Bronchial epithelial cell (primary cell): Measurements from ENCODE around the gene RCAN3. TPM values are rescaled to one million over a fixed set of nuclear protein-coding genes. Genes with fewer than 3 reads are reported as not detected.
A peak's percentile ranks its signal among the peaks of the same experiment; 100 is the strongest.

Experiments used
- DNase-seq: peaks from one replicate; pipeline ENCODE4 v3.0.0-alpha.2; 2010; ENCODE audit warnings: low read depth
- FAIRE-seq: peaks from 2 replicates; lab custom pipeline; 2011; peaks lifted over from hg19 to GRCh38; lab: Jason Lieb, UNC
- H3K27me3 ChIP-seq: 2 replicates; pipeline ENCODE4 v1.5.1; 2011; ENCODE audit warnings: low read length; ENCODE audit not compliant: control insufficient read depth, insufficient read depth
- H3K36me3 ChIP-seq: 2 replicates; pipeline ENCODE4 v1.5.1; 2011; ENCODE audit warnings: low read length; ENCODE audit not compliant: control insufficient read depth, insufficient read depth
- H3K4me3 ChIP-seq: 2 replicates; pipeline ENCODE4 v1.5.1; 2011; ENCODE audit warnings: mild to moderate bottlenecking, low read depth, low read length, control low read depth
- total RNA-seq: library from RNA; depleted of rRNA; stranded (reverse); fragments of >200 nt; gene quantifications from 2 replicates; pipeline ENCODE4 v1.2.1, GENCODE V29; 2014
- TF ChIP-seq, protein P1 (sequence below): IDR thresholded peaks from 2 replicates; pipeline ENCODE4 v1.5.1; 2011; ENCODE audit warnings: mild to moderate bottlenecking, moderate library complexity, low read length, control low read depth, inconsistent platforms; ENCODE audit not compliant: insufficient read depth, severe bottlenecking

Gene RCAN3
- total RNA-seq, 1 donor from 2014 or later = 12.1 TPM

DNA sequence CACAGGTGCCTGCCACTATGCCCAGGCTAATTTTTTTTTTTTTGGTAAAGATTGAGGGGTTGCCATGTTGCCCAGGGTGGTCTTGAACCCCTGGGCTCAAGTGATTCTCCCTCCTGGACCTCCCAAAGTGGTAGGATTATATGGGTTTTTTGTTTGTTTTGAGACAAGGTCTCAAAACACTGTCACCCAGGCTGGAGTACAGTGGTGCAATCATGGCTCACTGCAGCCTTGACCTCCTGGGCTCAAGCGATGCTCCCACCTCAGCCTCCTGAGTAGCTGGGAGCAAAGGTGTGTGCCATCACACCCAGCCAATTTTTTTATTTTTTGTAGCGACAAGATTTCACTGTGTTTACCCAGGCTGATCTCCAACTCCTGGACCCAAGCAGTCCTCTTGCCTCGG lies 8.9 kb upstream of the RCAN3 start:
- Histone ChIP-seq H3K4me3 (no peak overlapping the region), H3K27me3 (no peaks in the 10 kb centered on the region), H3K36me3 (no peaks in the 10 kb centered on the region)
- no peak for FAIRE-seq
- no peak for DNase-seq
- TF ChIP-seq, protein P1, sequence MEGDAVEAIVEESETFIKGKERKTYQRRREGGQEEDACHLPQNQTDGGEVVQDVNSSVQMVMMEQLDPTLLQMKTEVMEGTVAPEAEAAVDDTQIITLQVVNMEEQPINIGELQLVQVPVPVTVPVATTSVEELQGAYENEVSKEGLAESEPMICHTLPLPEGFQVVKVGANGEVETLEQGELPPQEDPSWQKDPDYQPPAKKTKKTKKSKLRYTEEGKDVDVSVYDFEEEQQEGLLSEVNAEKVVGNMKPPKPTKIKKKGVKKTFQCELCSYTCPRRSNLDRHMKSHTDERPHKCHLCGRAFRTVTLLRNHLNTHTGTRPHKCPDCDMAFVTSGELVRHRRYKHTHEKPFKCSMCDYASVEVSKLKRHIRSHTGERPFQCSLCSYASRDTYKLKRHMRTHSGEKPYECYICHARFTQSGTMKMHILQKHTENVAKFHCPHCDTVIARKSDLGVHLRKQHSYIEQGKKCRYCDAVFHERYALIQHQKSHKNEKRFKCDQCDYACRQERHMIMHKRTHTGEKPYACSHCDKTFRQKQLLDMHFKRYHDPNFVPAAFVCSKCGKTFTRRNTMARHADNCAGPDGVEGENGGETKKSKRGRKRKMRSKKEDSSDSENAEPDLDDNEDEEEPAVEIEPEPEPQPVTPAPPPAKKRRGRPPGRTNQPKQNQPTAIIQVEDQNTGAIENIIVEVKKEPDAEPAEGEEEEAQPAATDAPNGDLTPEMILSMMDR = no peak

DNA sequence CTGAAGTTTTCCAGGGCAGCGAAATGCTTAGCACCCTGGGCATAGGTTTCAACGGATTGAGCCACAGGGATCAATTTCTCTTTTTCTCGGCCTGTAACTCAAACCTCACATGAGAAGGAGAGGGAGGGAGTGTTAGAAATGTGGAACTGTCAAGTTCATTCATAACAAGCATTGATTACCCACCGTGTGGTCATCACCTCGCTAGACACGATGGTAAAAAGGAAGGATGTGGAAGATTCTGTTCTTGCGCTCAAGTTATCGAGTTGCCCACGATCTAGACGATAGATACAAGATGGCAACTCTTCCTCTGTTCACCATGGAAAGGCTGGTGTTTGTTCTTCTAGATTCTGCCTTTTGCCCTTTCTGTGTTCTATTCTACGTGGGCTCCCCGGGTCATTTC lies 4.0 kb upstream of the RCAN3 start:
- TF ChIP-seq, protein P1 = no peak
- Histone ChIP-seq H3K27me3 (no peaks in the 10 kb centered on the region), H3K4me3 (no peak overlapping the region), H3K36me3 (no peaks in the 10 kb centered on the region)
- DNase-seq (no peak), FAIRE-seq (peak; percentile 23)

DNA sequence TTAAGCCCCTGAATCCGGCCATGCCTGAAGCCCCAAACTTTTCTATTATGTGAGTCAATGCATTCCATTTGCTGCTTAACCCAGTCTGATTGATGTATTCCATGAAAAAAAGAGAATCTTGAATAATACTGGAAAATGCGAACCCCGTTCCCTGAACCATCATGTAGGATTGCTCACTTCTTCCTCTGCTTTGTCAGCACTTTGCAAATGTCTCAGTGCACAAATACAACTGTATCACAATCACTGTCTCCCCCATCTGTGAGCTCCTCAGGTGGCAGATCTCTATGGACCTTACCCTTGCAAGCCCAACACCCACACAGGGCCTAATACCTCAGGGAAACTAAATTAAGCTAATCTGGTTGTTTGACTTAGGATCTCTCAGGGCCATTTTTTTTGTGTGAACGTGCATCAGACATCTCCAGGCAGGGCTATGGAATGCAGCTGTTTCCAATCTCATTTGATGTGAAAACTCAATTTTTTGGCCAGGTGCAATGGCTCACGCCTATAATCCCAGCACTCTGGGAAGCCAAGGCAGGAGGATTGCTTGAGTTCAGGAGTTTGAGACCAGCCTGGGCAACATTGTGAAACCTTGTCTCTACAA lies 2.1 kb upstream of the RCAN3 start:
- Histone ChIP-seq H3K27me3 (no peaks in the 10 kb centered on the region), H3K36me3 (no peaks in the 10 kb centered on the region), H3K4me3 (no peak overlapping the region)
- DNase-seq (no peak), FAIRE-seq (no peak)
- TF ChIP-seq, protein P1 = no peak

DNA sequence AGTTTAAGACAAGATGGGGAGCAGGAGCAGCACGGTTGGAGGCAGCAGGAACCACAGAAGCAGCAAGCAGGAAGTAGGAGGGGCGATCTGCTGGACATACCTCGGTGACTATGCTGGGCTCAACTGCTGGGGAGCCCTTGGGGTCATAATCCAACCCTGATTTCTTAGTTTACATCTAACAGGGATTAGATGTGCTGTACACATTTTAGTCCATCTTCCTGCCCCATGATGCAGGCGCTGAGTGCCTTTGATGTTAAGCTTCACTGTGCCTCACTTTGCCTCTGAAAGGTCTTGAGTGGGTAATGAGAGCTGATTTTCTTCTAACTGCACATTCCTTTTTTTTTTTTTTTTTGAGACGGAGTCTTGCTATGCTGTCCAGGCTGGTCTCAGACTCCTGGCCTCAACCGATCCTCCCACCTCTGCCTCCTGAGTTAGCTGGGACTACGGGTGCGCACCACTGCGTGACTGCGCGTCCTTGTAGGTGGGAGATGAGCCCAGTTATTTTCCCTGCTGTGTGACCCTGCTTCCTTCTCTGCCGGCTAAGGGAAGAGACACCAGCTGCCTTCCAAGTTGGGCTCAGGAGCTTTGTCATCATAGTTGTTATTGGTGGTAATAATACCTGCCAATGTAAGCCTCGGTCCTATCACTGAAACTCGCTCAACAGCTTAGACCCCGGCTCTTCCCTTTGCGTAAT lies 1.1 kb upstream of the RCAN3 start:
- DNase-seq (peak; percentile 60), FAIRE-seq (no peak)
- H3K36me3 ChIP-seq = no peaks in the 10 kb centered on the region
- H3K27me3 ChIP-seq = no peaks in the 10 kb centered on the region
- H3K4me3 ChIP-seq = peak overlapping the region; percentile 56
- TF ChIP-seq, protein P1 = no peak

DNA sequence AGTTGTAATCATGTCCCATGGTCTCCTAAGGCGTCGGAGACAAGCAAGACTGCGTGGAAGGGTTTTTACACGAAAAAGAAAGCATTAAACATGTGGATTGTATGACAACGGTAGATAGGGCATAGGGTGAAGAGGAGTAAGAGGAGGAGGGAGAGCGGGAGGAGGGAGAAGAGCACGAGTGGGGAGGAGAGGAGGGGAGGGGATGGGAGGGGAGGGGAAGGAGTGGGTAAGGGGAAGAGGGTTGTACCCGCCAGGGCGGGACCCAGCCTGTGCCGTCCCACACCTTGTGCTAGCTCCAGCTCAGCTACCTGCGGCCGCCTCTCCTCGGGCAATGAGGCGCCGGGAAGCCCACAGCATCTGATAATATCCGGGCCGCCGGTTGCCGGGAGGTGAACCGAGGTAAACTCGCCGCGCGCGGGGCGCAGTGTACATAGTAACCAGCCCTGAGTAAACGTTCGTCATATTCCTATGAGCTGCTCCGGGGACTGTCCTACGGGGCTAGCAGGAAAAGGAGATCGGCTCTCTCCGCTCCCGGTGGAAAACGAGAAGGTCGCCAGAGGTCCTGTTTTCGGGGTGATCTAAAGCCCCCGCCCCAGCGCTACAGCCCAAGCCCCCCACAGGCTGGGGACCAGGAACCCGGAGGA lies 449 bp upstream of the RCAN3 start:
- Histone ChIP-seq H3K27me3 (no peaks in the 10 kb centered on the region), H3K36me3 (no peaks in the 10 kb centered on the region), H3K4me3 (peak overlapping the region; percentile 56)
- FAIRE-seq (no peak), DNase-seq (peak; percentile 74)
- TF ChIP-seq, protein P1 = no peak
